ENCODE results near the gene SEC24D. TPM values are rescaled to one million over a fixed set of nuclear protein-coding genes. Genes with fewer than 3 reads are reported as not detected.

Gene SEC24D
- total and polyA plus RNA-seq, 2 of the 8 experiments (the other 6 are each of a cell fraction or from before 2014, with no cell fraction given): 28.9 to 91.6 TPM

Other genes starting within 250 kb of the SEC24D start
- gene METTL14, start 150.7 kb downstream of the SEC24D start, total RNA-seq (2021; fragmentation: NEBNext Ultra II Directional; extraction: Animal tissue kit (Norgen Biotek cat#: 25700)): 52.8 and 57.3 TPM in 2 replicates
- gene METTL14, start 150.7 kb downstream of the SEC24D start, polyA plus RNA-seq (2011; rRNA removed): 5.1 and 8.8 TPM in 2 replicates
- gene SYNPO2, start 52.7 kb upstream of the SEC24D start, total RNA-seq (2021; fragmentation: NEBNext Ultra II Directional; extraction: Animal tissue kit (Norgen Biotek cat#: 25700)): 4.2 and 4.5 TPM in 2 replicates
- 0.36 and 0.50 TPM in 2 replicates for gene SYNPO2, start 52.7 kb upstream of the SEC24D start, polyA plus RNA-seq (2011; rRNA removed)